GM12801 (cell line): ENCODE measurements around the gene PRRC2B.

Experiments used
- CTCF ChIP-seq: IDR thresholded peaks from one replicate; pipeline ENCODE4 v1.5.1; 2011; ENCODE audit warnings: control low read depth; ENCODE audit not compliant: insufficient read length; ENCODE audit errors: extremely low read depth

The PRRC2B gene

GRCh38 chr9:131393622-131394463, at the start of gene PRRC2B:
PRRC2B (plus strand) TSS chr9:131394086; CDS start chr9:131430145, 36,059 bp downstream.
- no peak for TF ChIP-seq CTCF

GRCh38 chr9:131346559-131346958, 47.3 kb upstream of the PRRC2B start:
- TF ChIP-seq CTCF, result no peak

DNA sequence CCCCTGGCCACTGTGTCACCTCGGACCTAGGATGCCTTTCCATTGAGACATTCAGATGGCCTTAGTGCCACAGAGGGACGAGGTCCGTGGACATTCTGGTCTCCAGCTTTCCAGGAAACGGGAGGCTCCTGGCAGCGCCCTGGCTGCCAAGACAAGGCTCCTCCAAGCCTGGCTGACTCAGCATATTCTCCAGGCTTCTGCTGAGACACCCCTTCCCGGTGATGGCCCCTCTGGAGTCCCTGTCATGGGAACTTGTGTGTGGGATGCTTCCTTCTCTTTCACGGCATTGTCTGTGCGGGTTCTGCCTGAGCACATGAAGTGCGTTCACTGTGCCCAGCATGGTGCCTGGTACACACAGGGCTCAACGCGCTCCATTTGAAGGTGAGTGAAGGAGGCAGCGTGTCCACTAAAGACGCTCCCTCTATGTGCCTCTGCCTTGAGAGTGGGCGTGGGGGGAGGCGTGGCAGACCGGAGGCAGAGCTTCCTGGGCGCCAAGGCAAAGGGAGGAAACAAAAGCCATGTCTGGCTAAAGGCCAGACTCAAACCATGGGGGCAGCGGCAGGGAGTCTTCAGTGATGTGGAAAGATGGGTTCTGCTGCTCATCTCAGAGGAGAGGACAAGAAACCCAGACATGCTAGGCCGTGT, 46.4 kb upstream of the PRRC2B start:
- no peak for TF ChIP-seq CTCF

GRCh38 chr9:131348631-131349521, 45.0 kb upstream of the PRRC2B start:
- TF ChIP-seq CTCF, result no peak

DNA sequence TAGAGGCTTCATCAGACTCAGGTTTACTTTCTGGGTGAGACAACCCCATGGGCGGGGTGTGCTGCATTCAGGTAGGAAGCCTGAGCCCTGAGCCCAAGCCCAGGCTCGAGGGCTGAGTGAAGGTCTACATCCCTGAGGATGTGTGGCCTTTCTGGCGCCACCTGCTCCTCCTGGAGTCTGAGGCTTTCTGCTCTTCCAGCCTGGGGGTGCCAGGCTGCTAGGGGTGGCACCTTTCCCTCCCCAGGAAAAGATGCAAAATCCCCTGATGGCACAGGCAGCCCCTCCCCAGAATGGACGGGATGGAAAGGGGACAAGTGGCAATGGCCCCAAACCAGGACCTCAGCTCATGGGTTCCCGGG, 44.4 kb upstream of the PRRC2B start:
- no peak for TF ChIP-seq CTCF

GRCh38 chr9:131349881-131350563, 43.9 kb upstream of the PRRC2B start:
- TF ChIP-seq CTCF, result no peak
